ENCODE data around the gene ZFR.

ZFR gene

DNA sequence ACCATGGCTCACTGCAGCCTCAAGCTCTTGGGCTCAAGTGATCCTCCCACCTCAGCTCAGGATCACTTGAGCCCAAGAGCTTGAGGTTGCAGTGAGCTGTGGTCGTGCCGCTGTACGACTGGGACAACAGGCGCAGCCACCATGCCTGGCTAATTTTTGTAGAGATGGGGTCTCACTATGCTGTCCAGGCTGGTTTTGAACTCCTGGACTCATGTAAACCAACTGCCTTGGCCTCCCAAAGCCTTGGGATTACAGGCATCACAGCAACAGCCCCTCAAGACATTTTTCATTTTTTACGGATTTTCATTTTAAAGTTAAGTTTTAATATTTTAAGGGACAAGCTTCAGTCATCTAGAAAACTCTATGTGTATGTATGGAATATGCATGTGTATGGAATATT is 78.9 kb downstream of the ZFR start:
- in situ Hi-C loops (cut with HindIII; ENCODE audit: low sequenced_read_pairs) = no loop called here

DNA sequence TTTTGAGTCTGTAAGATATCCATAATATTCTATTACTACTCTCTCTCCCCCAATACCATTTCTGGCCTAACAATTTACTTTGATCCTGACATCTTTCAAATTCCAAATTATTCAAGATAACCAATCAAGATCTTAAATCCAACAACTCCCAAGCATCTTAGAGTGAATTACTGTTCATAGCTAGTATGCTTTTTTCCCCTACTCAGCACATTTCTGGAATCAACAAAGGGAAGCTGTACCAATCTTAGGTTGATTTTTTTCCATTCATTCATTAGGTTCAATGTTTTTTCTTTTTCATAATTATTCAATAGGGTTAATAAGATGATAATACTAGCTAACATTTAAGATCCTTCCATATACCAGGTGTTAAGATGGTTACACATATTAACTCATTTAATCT is 81.5 kb downstream of the ZFR start:
- in situ Hi-C loops (cut with HindIII; ENCODE audit: low sequenced_read_pairs) = no loop called here

DNA sequence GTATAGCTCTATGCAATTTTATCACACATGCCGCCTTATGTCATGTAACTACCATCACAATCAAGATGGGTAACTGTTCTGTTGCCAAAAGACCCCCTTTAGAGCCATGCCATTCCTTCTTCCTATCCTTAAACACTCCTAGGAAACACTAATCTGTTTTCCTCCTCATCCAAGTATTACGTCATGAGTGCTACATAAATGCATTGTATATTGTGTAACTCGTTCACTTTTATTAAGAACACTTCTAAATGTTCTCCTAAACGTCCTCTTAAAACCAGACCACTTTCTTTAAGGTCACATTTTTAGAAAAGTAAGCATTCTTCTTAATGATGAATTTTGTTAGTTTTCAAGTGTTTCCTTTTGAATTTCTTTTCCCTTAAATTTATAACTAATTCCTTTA is 82.0 kb downstream of the ZFR start:
- in situ Hi-C loops (cut with HindIII; ENCODE audit: low sequenced_read_pairs) = no loop called here

DNA sequence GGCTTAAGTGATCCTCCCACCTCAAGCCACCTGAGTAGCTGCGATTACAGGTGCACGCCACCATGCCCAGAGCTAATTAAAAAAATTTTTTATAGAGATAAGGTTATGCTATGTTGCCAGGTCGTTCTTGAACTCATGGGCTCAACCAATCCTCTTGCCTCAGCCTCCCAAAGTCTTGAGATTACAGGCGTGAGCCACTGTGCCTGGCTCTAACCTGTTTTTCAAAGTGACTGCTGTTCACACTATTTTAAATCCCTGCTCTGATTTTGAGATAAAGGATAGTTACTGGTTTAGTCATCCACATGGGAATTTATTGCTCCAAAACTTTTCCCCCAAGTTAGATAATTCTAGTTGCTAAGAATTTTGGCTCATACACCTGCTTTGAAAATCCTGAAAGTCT is 83.6 kb downstream of the ZFR start:
- in situ Hi-C loops (cut with HindIII; ENCODE audit: low sequenced_read_pairs) = no loop called here

DNA sequence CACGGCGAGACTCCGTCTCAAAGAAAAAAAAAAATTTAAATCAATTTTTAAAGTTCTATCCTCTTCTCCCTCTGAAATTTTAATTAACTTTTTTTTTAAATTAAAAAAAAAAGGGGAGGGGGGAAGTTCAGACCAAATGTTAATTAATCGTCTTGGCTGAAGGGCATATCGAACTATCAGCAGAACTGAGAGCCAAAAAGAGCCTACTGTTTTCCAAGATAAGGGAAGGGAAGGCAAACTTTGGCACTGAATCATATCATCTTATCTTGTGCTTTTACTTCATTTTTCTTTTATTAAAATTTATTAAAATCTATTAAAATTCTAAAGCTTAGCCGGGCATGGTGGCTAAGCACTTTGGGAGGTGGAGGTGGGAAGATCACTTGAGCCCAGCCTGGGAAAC is 85.9 kb downstream of the ZFR start:
- in situ Hi-C loops (cut with HindIII; ENCODE audit: low sequenced_read_pairs) = no loop called here

DNA sequence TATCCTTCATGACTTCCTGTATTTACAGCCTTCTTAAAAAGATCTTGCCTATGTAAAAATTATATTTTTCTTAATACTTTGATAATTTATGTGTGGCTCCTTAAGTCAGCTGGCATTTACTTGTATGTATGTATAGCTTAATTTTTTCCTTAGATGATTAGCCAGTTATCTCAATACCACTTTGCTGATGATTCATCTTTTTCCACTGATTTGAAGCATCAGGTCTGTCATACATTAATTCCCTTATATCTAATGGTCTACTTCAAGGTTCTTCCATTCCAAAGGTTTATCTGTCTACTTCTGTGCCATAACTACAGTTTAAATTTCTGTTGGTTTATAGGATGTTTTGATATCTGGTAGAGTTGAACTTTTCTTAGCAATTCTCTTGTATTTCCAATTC is 86.9 kb downstream of the ZFR start:
- in situ Hi-C loops (cut with HindIII; ENCODE audit: low sequenced_read_pairs) = no loop called here

DNA sequence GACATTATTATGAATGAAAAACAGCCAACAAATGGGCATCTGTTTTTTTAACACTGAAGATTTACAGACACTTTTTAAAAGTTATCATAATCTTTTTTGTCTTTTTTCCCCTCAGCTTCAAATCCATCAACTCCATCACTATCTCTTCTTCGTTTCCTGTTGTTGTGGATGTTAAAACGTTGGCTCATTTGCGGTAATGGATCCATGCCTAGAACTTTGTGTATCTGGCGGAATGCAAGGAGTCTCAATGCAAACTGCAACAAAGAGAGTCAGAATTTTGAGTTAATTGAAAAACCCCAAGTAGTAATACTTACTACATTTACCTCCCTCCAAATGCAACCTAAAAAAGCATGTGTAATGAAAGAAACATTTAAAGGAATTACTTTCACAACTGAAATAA is 88.9 kb downstream of the ZFR start:
- in situ Hi-C loops (cut with HindIII; ENCODE audit: low sequenced_read_pairs) = no loop called here

DNA sequence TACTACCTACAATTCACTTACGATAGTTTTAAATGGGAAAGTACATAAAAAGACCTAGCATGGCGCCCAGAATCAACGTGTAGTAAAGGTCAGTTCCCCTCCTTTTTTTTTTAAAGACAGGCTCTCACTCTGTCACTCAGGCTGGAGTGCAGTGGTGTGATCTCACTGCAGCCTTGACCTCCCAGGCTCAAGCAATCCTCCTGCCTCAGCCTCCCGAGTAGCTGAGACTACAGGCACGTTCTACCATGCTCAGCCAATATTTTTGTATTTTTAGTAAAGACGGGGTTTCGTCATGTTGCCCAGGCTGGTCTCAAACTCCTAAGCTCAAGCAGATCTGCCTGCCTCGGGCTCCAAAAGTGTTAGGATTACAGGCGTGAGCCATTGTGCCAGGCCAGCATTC is 91.1 kb downstream of the ZFR start:
- in situ Hi-C loops (cut with HindIII; ENCODE audit: low sequenced_read_pairs) = no loop called here

DNA sequence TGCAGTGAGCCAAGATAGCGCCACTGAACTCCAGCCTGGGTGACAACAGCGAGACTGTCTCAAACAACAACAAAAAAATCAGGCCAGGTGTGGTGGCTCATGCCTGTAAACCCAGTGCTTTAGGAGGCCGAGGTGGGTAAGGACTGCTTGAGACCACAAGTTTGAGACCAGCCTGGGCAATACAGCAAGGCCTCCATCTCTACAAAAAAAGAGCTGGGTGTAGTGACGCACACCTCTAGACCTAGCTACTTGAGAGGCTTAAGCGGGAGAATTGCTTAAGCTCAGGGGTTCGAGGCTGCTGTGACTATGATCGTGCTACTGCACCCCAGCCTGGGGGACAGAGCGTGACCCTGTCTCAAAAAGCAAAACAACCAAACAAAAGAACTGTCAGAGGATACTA is 91.9 kb downstream of the ZFR start:
- in situ Hi-C loops (cut with HindIII; ENCODE audit: low sequenced_read_pairs) = no loop called here

DNA sequence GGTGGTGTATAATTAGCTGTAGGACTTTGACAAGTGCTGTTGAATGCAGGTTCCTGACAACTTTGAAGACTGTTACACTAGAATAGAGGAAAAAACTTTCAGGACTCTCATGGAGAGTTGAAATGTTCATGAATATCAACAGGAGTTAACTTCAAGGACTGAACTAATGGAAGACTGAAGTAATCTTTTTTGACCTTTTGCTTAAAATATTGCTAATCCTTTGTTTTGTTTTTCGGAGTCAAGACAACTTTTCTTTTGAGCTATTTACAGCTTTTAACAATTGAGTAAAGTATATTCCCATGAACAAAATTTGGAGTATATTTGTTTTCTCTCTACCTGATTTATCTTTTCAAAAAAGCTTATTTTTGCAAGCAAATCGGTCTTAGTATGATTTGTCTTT is 97.7 kb downstream of the ZFR start:
- in situ Hi-C loops (cut with HindIII; ENCODE audit: low sequenced_read_pairs) = no loop called here

DNA sequence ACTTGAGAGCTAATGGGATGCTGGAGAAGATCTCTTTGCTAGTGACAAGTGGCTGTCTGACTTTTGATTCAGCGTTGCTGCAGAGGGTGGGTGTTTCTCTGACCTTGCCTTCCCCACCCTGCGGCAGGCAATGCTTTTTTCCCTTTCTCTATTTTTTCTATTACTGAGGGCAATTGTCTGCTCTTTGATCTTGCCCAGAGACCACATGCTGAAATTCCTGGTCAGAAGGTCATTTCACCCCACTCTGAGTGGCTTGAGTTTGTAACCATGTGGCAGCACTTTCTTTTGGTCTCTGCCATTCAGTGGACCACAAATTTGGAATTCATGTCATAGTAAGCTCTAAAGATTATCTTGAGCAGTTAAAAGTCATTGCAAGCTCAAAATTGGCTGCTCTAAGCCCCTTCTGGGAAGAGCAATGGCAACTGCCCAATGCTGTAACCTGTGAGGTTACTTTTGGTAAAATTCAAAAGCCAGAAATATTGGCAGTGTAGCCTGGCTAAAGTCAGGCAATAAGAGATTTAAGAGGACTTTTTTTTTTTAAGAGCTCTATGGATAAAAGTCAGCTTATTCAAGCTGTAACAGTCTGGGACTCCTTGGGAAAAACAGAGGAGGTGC is 101.4 kb downstream of the ZFR start:
- in situ Hi-C loops (cut with HindIII; ENCODE audit: low sequenced_read_pairs) = no loop called here

DNA sequence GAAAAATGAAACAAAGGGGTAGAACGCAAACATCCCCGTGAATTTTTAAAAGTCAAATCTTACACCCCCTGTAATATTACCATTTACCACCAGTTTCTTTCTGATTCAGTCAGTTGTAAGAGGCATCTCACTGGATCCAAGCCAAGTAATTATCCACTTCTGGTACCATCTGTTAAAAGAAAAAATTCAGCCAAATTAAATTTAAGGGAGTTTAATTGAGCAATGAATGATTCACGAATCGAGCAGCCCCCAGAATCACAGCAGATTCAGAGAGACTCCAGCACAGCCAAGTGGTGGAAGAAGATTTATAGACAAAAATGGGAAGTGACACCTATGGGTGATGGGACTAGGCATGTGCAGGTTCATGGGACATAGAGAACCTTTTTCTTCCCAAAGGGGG is 101.9 kb downstream of the ZFR start:
- in situ Hi-C loops (cut with HindIII; ENCODE audit: low sequenced_read_pairs) = no loop called here

DNA sequence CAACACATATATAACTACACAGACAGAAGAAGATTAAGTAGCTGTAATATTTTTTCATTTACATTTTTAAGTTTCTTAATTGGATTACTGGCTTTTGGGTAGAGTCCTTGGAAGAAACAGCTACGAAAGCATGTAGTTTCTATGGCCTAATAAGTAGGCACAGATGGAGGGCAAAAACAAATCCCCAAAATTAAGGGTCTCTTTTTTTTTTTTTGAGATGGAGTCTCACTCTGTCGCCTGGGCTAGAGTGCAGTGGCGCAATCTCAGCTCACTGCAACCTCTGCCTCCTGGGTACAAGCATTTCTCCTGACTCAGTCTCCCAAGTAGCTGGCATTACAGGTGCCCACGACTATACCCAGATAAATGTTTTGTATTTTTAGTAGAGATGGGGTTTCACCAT is 104.7 kb downstream of the ZFR start:
- in situ Hi-C loops (cut with HindIII; ENCODE audit: low sequenced_read_pairs) = no loop called here

DNA sequence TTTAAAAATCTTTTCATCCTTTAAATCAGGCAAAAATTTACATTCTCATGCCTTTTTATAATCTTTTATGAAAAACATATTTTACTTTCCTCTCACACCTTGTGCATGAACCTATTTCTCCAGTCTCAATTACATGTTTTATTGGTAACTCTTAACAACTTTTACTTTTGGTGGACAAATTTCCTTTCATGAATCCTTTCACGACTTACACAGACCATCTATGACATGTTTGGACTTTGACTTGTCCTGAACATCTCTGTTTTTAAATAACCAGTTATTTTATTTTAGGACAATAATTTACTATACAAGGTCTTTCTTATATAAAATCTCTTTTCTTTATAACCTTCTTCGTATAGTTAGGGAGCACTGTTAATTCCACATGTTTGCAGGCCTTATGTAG is 105.3 kb downstream of the ZFR start:
- in situ Hi-C loops (cut with HindIII; ENCODE audit: low sequenced_read_pairs) = no loop called here

DNA sequence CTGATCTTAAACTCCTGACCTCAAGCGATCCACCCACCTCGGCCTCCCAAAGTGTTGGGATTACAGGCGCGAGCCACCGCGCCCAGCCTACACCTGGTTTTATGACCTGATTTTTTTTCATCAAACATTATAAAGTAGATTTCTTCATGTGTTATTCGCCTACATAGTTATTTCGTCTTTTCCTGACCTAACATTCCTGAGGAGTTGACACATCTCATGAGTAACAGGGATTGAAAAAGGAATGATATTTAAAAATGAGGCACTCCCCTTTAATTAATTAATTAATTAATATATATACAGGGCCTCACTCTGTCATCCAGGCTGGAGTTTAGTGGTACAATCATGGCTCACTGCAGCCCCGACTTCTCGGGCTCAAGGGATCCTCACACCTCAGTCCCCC is 111.6 kb downstream of the ZFR start:
- in situ Hi-C loops (cut with HindIII; ENCODE audit: low sequenced_read_pairs) = no loop called here

DNA sequence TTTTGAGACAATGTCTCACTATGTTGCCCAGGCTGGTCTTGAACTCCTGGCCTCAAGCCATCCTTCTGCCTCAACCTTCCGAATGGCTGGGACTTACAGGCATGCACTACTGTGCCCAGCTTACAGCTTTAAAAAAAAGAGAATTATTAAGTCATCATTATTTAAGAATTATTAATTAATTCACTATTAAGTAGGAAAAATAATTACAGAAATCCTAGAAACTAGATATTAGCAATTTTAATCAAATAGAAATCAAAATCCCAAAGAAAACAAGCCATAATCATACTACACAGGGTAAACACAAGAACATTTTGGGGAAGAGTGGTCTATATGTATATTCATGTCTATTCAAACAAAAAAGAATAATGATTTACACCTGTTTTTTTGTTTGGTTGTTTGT is 112.2 kb downstream of the ZFR start:
- in situ Hi-C loops (cut with HindIII; ENCODE audit: low sequenced_read_pairs) = no loop called here

DNA sequence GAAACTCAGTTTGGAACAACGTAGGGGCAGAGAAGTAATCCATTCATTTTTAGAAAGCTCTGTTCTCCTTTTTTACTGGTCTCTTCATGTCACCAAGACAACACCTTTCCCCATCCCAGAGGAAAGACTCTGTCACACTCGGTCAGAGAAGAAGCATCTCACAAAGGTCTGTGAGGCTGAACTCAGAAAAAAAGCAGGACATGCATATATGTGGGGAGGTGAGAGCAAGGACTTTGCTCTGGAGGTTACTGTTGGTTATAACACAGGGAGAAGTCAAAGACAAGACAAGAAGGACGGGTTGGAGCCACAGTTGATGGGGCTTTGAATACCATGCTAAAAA is 112.6 kb downstream of the ZFR start:
- in situ Hi-C loops (cut with HindIII; ENCODE audit: low sequenced_read_pairs) = no loop called here

DNA sequence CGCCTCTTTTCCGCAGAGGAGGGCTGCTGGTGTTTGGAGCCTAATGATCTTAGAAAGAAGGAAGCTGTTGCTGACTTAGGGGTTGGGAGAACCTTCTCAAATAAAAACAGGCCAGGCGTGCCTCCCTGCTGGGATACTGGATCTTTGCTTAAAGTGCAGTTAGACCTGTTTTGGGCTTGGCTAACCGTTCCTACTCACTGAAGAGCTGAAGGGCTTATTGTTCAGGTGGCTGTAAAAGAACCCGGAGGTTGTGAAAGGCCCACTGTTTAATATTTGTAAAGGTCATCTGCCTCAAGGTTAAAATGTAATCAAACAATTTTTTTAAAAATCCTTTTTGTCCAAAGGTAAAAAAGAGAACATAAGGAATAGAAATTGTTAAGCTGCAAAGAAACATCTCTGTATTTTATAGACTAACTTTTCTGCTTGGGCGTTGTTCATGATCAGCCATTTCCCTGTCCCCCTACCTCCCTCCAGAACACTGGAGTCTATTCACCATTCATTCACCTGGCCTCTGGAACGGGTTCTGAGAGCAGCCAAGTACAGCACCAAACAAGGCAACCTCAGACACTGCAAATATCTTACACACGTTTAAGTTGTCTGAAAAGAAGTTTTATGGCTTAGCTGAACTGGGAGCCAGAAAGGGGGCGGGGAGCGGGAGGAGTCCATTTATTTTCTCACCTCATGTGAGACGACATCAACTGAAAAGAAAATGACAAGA is 113.2 kb downstream of the ZFR start:
- in situ Hi-C loops (cut with HindIII; ENCODE audit: low sequenced_read_pairs) = no loop called here

DNA sequence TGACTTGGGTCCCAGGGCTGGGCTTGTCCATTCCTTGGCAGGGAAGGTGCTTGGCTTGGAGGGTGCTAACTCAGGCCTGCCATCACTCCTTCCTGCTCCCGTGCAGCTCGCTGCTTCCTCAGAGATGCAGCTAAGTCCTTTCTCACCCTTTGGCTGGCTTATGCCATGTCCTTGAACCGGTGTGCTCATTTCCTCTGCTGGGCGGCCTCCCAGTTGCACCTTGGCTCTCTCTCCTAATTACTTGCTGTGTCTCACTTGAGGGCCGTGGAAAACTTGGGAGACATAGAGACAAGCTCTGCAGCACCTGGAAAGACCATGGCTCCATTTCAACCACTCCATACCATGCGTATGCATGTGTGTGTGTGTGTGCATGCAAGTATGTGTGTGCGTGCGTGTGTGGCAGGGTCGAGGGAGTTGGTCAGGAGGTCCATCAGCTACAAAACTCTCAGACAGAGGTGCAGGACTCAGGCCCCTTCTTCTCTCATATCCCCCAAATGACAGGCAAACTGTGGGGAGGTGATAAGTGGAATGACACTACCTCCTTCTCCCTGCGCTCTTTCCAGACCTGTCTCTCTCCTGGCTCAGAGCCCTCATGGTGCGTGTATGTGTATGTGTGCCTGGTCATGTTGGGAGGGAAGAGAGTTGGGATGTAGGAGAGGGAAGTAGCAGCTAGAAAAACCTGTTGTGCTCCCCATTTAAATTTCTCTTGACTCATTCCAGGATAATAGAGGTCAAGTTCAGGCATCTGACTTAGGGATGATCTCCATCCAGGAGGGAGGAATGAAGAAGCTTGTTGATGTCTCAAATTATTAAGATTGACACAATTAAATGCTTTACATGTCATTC is 114.2 kb downstream of the ZFR start:
- in situ Hi-C loops (cut with HindIII; ENCODE audit: low sequenced_read_pairs) = no loop called here

DNA sequence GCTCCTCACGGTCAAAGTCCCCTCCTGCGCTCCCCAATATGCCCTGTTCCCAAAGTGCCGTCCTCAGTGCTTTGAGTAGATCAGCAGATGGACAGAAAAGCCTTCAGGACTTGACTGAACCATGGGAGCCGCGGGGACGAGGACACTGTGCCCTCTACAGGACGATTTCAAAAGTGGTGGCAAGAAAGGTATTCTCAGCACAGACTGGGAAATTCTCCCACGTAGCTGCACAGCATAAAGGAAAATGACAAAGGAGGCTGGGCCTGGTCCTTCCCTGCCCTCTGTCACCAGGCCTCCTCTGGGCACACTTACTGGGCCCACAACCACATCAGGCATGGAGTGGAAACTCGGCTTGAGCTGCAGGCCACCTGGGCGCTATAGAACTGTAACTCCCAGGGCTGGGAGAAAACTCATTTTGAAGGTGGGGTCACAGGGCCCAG is 115.1 kb downstream of the ZFR start:
- in situ Hi-C loops (cut with HindIII; ENCODE audit: low sequenced_read_pairs) = no loop called here

DNA sequence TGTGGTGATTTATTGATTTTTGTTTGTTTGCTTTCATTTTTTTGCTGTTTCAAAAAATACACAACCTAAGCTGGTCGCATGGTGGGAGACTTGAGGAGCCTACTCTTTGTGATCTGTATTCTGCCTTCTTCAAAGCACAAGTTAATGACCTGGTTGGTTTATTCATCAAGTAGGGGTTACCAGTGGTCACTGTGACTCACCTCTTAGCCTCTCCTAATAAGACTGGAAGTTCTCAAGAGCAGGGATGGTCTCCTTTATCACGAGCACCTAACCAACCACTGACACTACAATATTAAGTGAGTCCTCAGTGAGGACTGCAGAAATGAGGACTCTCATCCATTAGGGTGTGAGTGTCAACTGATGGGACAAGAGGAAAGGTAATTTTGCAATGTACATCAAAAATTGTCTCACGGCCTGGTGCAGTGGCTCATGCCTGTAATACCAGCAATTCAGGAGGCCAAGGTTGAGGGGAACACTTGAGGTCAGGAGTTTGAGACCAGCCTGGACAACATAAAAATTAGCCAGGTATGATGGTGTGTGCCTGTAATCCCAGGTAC is 118.2 kb downstream of the ZFR start:
- in situ Hi-C loops (cut with HindIII; ENCODE audit: low sequenced_read_pairs) = no loop called here

DNA sequence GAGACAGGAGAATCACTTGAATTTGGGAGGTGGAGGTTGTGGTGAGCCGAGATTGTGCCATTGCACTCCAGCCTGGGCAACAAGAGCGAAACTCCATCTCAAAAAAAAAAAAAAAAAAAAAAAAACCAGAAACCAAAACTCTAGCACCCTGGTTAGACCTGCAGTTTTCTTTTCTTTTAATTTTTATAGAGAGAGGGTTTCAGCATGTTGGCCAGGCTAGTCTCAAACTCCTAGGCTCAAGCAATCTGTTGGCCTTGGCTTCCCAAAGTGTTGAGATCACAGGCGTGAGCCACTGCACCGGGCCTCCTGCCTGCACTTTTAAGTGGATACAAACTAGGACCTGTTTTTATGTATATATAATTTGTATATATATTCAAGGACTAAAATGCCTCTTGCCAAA is 118.9 kb downstream of the ZFR start:
- in situ Hi-C loops (cut with HindIII; ENCODE audit: low sequenced_read_pairs) = no loop called here

Measured in DLD1 (cell line).